Thyroid gland (tissue), 4 donors: ENCODE results near the gene CDV3.

ENCODE experiments used
- POLR2A ChIP-seq, 2 donors: fragments of 450-650 bp; IDR thresholded peaks; one replicate each; pipeline ENCODE4 v1.6.1; 2017; ENCODE audit warnings: antibody characterized with exemption in 2 of 2, mild to moderate bottlenecking in 2 of 2, moderate library complexity in 1 of 2
- TF ChIP-seq, protein P1 (sequence below), 6 experiments: fragments of 200-600 bp in 3 of 6; fragments of 450-650 bp in 3 of 6; sonication (generic) in 3 of 6; IDR thresholded peaks; one replicate each; pipeline ENCODE4 v1.5.1; 2016 to 2019; ENCODE audit warnings: antibody characterized with exemption in 6 of 6, mild to moderate bottlenecking in 2 of 6, inconsistent platforms in 1 of 6, moderate library complexity in 1 of 6

DNA sequence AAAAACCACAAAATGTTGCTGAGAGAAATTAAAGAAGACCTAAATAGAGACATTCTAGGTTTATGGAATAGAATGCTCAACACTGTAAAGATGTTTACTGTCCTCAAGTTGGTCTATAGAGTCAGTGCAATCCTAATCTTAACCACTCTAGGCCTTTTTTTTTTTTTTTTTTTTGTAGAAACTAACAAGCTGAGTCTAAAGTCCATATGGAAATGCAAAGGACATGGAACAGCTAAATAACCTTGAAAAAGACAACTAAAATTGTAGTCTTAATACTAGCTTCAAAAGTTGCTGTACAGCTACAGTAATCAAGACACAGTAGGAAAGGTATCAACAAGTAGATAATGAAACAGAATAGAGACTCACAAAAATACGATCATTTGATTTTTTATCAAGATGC is 32.9 kb downstream of the CDV3 start:
- TF ChIP-seq, protein P1, sequence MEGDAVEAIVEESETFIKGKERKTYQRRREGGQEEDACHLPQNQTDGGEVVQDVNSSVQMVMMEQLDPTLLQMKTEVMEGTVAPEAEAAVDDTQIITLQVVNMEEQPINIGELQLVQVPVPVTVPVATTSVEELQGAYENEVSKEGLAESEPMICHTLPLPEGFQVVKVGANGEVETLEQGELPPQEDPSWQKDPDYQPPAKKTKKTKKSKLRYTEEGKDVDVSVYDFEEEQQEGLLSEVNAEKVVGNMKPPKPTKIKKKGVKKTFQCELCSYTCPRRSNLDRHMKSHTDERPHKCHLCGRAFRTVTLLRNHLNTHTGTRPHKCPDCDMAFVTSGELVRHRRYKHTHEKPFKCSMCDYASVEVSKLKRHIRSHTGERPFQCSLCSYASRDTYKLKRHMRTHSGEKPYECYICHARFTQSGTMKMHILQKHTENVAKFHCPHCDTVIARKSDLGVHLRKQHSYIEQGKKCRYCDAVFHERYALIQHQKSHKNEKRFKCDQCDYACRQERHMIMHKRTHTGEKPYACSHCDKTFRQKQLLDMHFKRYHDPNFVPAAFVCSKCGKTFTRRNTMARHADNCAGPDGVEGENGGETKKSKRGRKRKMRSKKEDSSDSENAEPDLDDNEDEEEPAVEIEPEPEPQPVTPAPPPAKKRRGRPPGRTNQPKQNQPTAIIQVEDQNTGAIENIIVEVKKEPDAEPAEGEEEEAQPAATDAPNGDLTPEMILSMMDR (IDR thresholded peaks at IDR 0.05): no peak
- TF ChIP-seq POLR2A (IDR thresholded peaks at IDR 0.05): no peak
